Measurements from ENCODE around the gene KRT28.

DNA sequence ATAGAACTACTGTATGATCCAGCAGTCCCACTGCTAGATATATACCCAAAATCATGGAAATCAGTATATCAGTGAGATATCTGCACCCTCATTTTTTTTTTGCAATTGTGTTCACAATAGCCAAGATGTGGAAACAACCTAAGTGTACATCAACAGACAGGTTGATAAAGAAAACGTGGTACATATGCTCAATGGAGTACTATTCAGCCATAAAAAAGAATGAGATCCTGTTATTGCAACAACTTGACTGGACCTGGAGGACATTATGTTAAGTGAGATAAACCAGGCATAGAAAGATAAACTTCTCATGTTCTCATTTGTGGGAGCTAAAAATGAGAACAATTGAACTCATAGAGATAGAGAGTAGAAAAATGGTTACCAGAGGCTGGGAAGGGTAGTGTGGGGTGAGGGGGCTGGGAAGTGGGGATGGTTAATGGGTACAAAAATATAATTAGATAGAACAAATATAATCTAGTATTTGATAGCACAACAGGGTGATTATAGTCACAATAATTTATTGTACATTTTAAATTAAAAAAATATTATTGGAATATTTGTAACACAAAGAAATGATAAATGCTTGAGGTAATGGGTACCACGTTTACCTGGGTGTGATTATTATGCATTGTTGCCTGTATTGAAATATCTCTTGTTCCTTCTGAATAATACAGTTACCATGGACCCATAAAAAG, 30.5 kb upstream of the KRT28 start:
- TF ChIP-seq, protein P1, sequence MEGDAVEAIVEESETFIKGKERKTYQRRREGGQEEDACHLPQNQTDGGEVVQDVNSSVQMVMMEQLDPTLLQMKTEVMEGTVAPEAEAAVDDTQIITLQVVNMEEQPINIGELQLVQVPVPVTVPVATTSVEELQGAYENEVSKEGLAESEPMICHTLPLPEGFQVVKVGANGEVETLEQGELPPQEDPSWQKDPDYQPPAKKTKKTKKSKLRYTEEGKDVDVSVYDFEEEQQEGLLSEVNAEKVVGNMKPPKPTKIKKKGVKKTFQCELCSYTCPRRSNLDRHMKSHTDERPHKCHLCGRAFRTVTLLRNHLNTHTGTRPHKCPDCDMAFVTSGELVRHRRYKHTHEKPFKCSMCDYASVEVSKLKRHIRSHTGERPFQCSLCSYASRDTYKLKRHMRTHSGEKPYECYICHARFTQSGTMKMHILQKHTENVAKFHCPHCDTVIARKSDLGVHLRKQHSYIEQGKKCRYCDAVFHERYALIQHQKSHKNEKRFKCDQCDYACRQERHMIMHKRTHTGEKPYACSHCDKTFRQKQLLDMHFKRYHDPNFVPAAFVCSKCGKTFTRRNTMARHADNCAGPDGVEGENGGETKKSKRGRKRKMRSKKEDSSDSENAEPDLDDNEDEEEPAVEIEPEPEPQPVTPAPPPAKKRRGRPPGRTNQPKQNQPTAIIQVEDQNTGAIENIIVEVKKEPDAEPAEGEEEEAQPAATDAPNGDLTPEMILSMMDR (IDR thresholded peaks at IDR 0.05), result no peak
- TF ChIP-seq EZH2 (IDR thresholded peaks at IDR 0.05), result no peak

Measured in neural progenitor cell (in vitro differentiated cells).